Measurements from ENCODE around the gene ANKRD33.

ANKRD33 gene

GRCh38 chr12:51841727-51842126 lies 46.2 kb upstream of the ANKRD33 start:
- Histone ChIP-seq H3K4me2 (no peak overlapping the region), H3K4me3 (IDR thresholded peaks at IDR 0.05; ENCODE audit: insufficient read depth, low read depth, low read length) (no peak overlapping the region), H3K27me3 (ENCODE audit: insufficient read depth, low read depth) (peaks cover 83% of the 10 kb centered on the region)

GRCh38 chr12:51844854-51845253 lies 43.0 kb upstream of the ANKRD33 start:
- no peaks in the 10 kb centered on the region for H3K36me3 ChIP-seq (ENCODE audit: insufficient read depth)
- H3K27me3 ChIP-seq (ENCODE audit: insufficient read depth, low read depth): peaks cover 57% of the 10 kb centered on the region
- H3K4me3 ChIP-seq (IDR thresholded peaks at IDR 0.05; ENCODE audit: insufficient read depth, low read depth, low read length): no peak overlapping the region
- TF ChIP-seq CTCF (conservative IDR thresholded peaks at IDR 0.05; ENCODE audit: low read depth, low read length): no peak
- no peak overlapping the region for H2AFZ ChIP-seq (ENCODE audit: low read depth)
- no peaks in the 10 kb centered on the region for H3K4me1 ChIP-seq (ENCODE audit: low read depth, poor library complexity, severe bottlenecking)
- H3K9ac ChIP-seq: no peak overlapping the region
- no peaks in the 10 kb centered on the region for H3K79me2 ChIP-seq (ENCODE audit: insufficient read depth, low read depth)
- H4K20me1 ChIP-seq (ENCODE audit: insufficient read depth): no peaks in the 10 kb centered on the region
- no peak overlapping the region for H3K27ac ChIP-seq
- H3K4me2 ChIP-seq: no peak overlapping the region

More at GRCh38 chr12:51841727-51842126, 46.2 kb upstream of the ANKRD33 start:
- Histone ChIP-seq H3K27ac (no peak overlapping the region), H2AFZ (ENCODE audit: low read depth) (no peak overlapping the region), H3K9ac (no peak overlapping the region), H3K79me2 (ENCODE audit: insufficient read depth, low read depth) (no peaks in the 10 kb centered on the region), H3K36me3 (ENCODE audit: insufficient read depth) (no peaks in the 10 kb centered on the region), H4K20me1 (ENCODE audit: insufficient read depth) (no peaks in the 10 kb centered on the region), H3K4me1 (ENCODE audit: low read depth, poor library complexity, severe bottlenecking) (no peaks in the 10 kb centered on the region)
- no peak for TF ChIP-seq CTCF (conservative IDR thresholded peaks at IDR 0.05; ENCODE audit: low read depth, low read length)

GRCh38 chr12:51845482-51845881 lies 42.4 kb upstream of the ANKRD33 start:
- Histone ChIP-seq H3K79me2 (ENCODE audit: insufficient read depth, low read depth) (no peaks in the 10 kb centered on the region), H2AFZ (ENCODE audit: low read depth) (no peak overlapping the region), H3K9ac (no peak overlapping the region), H3K36me3 (ENCODE audit: insufficient read depth) (no peaks in the 10 kb centered on the region), H3K27me3 (ENCODE audit: insufficient read depth, low read depth) (peaks cover 53% of the 10 kb centered on the region; the same call in 1 of the 2 replicates), H3K4me2 (no peak overlapping the region), H4K20me1 (ENCODE audit: insufficient read depth) (no peaks in the 10 kb centered on the region), H3K4me3 (IDR thresholded peaks at IDR 0.05; ENCODE audit: insufficient read depth, low read depth, low read length) (no peak overlapping the region), H3K27ac (no peak overlapping the region), H3K4me1 (ENCODE audit: low read depth, poor library complexity, severe bottlenecking) (no peaks in the 10 kb centered on the region)
- TF ChIP-seq CTCF (conservative IDR thresholded peaks at IDR 0.05; ENCODE audit: low read depth, low read length): no peak

- H3K4me2 ChIP-seq: no peak overlapping the region
Measured at GRCh38 chr12:51846271-51846691, 41.6 kb upstream of the ANKRD33 start.

More at GRCh38 chr12:51846271-51846691, 41.6 kb upstream of the ANKRD33 start:
- Histone ChIP-seq H4K20me1 (ENCODE audit: insufficient read depth) (no peaks in the 10 kb centered on the region), H3K4me1 (ENCODE audit: low read depth, poor library complexity, severe bottlenecking) (no peaks in the 10 kb centered on the region), H3K27ac (no peak overlapping the region), H3K4me3 (IDR thresholded peaks at IDR 0.05; ENCODE audit: insufficient read depth, low read depth, low read length) (no peak overlapping the region), H2AFZ (ENCODE audit: low read depth) (no peak overlapping the region), H3K36me3 (ENCODE audit: insufficient read depth) (no peaks in the 10 kb centered on the region), H3K79me2 (ENCODE audit: insufficient read depth, low read depth) (no peaks in the 10 kb centered on the region), H3K9ac (no peak overlapping the region), H3K27me3 (ENCODE audit: insufficient read depth, low read depth) (peaks cover 45% of the 10 kb centered on the region; the same call in 1 of the 2 replicates)
- TF ChIP-seq CTCF (conservative IDR thresholded peaks at IDR 0.05; ENCODE audit: low read depth, low read length): no peak
